LNCaP clone FGC (cell line): Measurements from ENCODE around the gene CASP5.
"Not testable (repeated sequence)": the region's sequence is repeated elsewhere in the genome, so short reads cannot be mapped to it uniquely, and the experiment has no call there.

ENCODE experiments used
- DNase-seq: peaks from one replicate; pipeline ENCODE4 v3.0.0-alpha.2; 2011; ENCODE audit warnings: low read depth
- H3K4me3 ChIP-seq: 2 replicates; pipeline ENCODE4 v1.5.1; 2011; ENCODE audit warnings: mild to moderate bottlenecking, low read depth, low read length, control low read depth
- CTCF ChIP-seq: IDR thresholded peaks from 2 replicates; pipeline ENCODE4 v1.5.1; 2012; ENCODE audit warnings: mild to moderate bottlenecking; ENCODE audit not compliant: control insufficient read depth, insufficient read depth; ENCODE audit errors: extremely low read depth

Gene CASP5

GRCh38 chr11:105054723-105055493 is 31.9 kb upstream of the CASP5 start:
- no peak for DNase-seq
- no peak for TF ChIP-seq CTCF
- H3K4me3 ChIP-seq: no peak overlapping the region

- no peak overlapping the region for H3K4me3 ChIP-seq
- DNase-seq: no peak
- no peak for TF ChIP-seq CTCF
Measured at GRCh38 chr11:105052487-105052886, 29.5 kb upstream of the CASP5 start.

- no peak for DNase-seq
- TF ChIP-seq CTCF: no peak
- H3K4me3 ChIP-seq: no peak overlapping the region
Measured at GRCh38 chr11:105051559-105051958, 28.6 kb upstream of the CASP5 start.

- TF ChIP-seq CTCF: no peak
Measured at GRCh38 chr11:105049481-105049880, 26.5 kb upstream of the CASP5 start.

DNA sequence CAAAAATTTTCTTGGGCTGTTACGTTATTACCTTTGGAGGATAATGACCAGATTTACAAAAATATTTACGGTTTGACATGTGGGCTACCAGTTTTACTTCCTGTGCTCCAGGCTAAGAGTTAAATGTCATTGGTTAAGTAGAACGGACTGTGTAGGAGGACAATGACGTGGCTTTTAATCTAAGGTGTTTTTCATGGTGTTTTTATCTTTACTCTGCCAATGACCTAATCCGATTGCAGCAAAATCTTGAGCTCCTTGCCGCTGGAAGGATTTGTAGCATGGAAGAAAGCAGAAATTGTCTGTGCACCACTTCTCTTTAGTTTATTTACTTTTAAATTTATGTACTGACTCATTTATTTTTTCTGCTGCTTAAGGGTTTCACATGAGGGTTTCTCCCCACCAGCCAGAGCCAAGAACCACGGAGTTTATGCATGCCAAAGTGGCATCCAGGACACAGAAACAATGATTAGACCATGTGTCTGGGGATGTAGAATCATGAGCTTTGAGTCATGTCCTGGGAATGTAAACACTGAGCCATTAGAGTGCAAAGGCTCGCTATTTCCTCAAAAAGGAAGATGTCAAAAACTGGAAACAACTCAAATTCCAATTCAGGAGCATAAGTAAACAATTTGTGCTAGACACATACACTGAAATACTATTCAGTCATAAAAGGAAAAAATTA is 24.1 kb upstream of the CASP5 start:
- DNase-seq: no peak
- H3K4me3 ChIP-seq: no peak overlapping the region
- no peak for TF ChIP-seq CTCF

More at GRCh38 chr11:105049481-105049880, 26.5 kb upstream of the CASP5 start:
- no peak for DNase-seq
- H3K4me3 ChIP-seq: no peak overlapping the region

DNA sequence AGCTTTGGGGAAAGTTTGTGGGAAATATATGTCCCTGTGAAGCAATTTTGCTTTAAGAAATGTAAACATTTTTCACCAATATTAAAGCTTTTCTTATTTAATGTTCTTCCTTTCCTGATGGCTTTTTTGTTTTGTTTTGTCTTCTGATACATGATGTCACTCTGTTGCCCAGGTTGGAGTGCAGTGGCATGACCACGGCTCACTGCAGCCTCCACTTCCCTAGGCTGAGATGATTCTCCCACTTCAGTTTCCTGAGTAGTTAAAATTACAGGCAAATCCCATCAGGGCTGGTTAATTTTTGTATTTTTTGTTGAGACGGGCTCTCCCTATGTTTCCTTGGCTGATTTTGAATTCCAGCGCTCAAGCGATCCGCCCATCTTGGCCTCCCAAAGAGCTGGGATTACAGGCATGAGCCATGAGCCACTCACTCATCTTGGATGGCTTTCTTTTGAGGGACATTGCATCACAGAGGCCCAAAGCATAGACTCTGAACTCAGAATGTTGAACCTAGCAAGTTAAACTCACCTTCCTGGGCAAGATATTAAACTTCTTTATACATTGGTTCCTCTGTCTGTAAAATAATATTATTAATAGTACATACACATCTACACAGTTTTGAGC is 22.8 kb upstream of the CASP5 start:
- TF ChIP-seq CTCF: no peak
- no peak overlapping the region for H3K4me3 ChIP-seq
- DNase-seq: no peak

DNA sequence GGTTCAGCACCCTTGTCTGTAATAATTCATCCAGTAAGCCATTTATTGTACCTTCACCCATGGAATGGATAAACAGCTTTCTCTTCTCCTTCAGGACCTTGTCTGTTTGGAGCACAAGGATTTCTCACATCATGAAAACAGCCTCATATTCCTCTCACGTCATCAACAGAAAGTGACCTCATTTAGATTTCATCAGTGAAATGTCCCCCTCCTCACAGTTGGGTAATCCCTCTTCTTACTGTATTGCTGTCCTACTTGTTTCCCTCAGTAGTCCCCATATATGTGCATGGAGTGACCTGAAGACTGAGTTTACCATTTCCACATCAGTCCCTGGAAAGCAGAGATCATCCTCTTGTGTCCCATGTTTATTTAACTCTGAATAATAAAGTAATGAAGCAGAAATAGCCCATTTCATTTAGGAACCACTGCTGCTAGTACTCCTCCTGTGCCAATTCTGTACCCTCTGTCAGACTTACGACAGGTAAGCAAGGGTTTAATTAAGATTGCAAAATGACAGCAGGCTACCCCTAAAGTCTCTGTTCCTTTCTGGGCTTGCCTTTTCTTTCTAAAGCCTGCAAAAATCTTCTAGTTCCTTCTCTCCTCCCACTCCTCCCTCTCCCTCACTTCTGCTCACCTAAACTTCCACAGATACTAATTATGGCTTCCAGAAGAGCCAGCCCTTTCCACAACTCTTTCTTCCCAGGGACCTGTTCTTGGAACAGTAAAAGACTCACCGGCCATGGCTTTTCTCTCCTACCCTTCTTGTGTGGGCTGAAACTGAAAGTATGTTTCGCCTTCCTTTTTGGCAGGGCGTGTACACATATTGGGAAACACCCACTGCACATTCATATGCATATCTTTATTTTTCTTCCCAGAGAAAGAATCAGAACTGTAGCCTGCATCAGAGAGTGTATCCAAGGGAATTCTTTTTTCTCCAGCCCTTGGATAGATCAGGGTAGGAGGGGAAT is 21.9 kb upstream of the CASP5 start, which contains the start of gene CARD16:
TSS of gene CARD16 (minus strand) at position 779 of the 968 bp plus-strand sequence. CDS start at position 741, 38 bp downstream.
- H3K4me3 ChIP-seq, DNase-seq: not testable (repeated sequence)
